DND-41 (cell line): ENCODE data around the gene AUTS2.

Experiments used
- ATAC-seq: fragments of 200-7000 bp; cut with Tn5 transposase; 3 replicates; pipeline ENCODE4 v1.9.1; 2021; ENCODE audit warnings: low read depth; ENCODE audit not compliant: insufficient read depth
- DNase-seq: peaks from one replicate; pipeline ENCODE4 v3.0.0-alpha.2; 2020
- H2AFZ ChIP-seq: 2 replicates; pipeline ENCODE4 v1.6.0; 2012; ENCODE audit warnings: low read depth, low read length
- H3K27ac ChIP-seq: 2 replicates; pipeline ENCODE4 v1.5.1; 2012; ENCODE audit warnings: low read length, inconsistent platforms
- H3K27me3 ChIP-seq: fragments of 200-600 bp; sonication (generic); 2 replicates; pipeline ENCODE4 v1.6.0; 2012; ENCODE audit warnings: low read length, mild to moderate bottlenecking, inconsistent platforms; ENCODE audit not compliant: insufficient read depth, poor library complexity
- H3K36me3 ChIP-seq: 2 replicates; pipeline ENCODE4 v1.5.1; 2012; ENCODE audit warnings: low read length, inconsistent platforms; ENCODE audit not compliant: insufficient read depth
- H3K4me1 ChIP-seq: 2 replicates; pipeline ENCODE4 v1.5.1; 2012; ENCODE audit warnings: mild to moderate bottlenecking, low read length; ENCODE audit not compliant: insufficient read depth
- H3K4me2 ChIP-seq: 2 replicates; pipeline ENCODE4 v1.6.0; 2012; ENCODE audit warnings: mild to moderate bottlenecking, moderate library complexity, low read length, inconsistent platforms; ENCODE audit not compliant: insufficient read depth
- H3K4me3 ChIP-seq, 2 experiments: fragments of 200-600 bp in 1 of 2; shearing (Covaris generic) in 1 of 2; 2 replicates each; pipeline ENCODE4 v1.5.1; 2012 to 2016; ENCODE audit warnings: inconsistent platforms in 2 of 2, low read length in 2 of 2, mild to moderate bottlenecking in 2 of 2, low read depth in 1 of 2, moderate library complexity in 1 of 2
- H3K79me2 ChIP-seq: 2 replicates; pipeline ENCODE4 v1.6.0; 2012; ENCODE audit warnings: low read length, inconsistent platforms; ENCODE audit not compliant: insufficient read depth
- H3K9ac ChIP-seq: 2 replicates; pipeline ENCODE4 v1.6.0; 2012; ENCODE audit warnings: low read depth, mild to moderate bottlenecking, inconsistent platforms, low read length, moderate library complexity
- H3K9me3 ChIP-seq: 2 replicates; pipeline ENCODE4 v1.5.1; 2012; ENCODE audit warnings: low read length, moderate library complexity, mild to moderate bottlenecking, inconsistent platforms; ENCODE audit not compliant: insufficient read depth, severe bottlenecking
- H4K20me1 ChIP-seq: 2 replicates; pipeline ENCODE4 v1.6.0; 2012; ENCODE audit warnings: low read length; ENCODE audit not compliant: insufficient read depth
- EZH2 ChIP-seq: IDR thresholded peaks from 3 replicates; pipeline ENCODE4 v1.6.1; 2012; ENCODE audit warnings: borderline replicate concordance, low read depth, mild to moderate bottlenecking, moderate library complexity, low read length, inconsistent platforms; ENCODE audit not compliant: severe bottlenecking
- TF ChIP-seq, protein P1 (sequence below): IDR thresholded peaks from 2 replicates; pipeline ENCODE4 v1.5.1; 2012; ENCODE audit warnings: borderline replicate concordance, low read length, moderate library complexity, mild to moderate bottlenecking; ENCODE audit not compliant: poor library complexity, severe bottlenecking; ENCODE audit errors: extremely low read depth

AUTS2 gene

DNA sequence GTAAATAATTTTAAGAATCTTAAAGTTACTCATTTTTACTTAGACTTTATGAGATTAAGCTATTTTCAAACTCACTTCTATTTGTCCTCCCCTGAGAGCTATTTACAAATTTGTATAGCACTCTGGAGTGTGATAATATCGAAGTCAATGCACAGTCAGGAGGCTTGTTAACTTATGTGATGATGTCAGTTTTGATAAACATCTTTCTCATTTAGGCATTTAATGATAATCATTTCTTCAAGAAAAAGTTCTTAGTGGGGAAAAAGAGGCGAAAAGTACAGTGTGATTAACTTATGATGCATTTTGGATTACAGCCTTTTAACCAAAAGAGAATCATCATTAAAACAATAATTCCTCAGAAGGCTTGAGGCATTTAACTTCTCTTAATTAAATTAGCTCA is 468.6 kb downstream of the AUTS2 start:
- Histone ChIP-seq H3K9me3 (no peaks in the 10 kb centered on the region), H3K4me3 (no peak overlapping the region), H3K36me3 (no peaks in the 10 kb centered on the region), H3K27ac (no peak overlapping the region), H3K4me1 (no peaks in the 10 kb centered on the region), H3K4me2 (no peak overlapping the region), H3K27me3 (no peaks in the 10 kb centered on the region), H4K20me1 (no peaks in the 10 kb centered on the region; the same call in 1 of the 2 replicates), H3K79me2 (no peaks in the 10 kb centered on the region), H2AFZ (no peak overlapping the region), H3K9ac (no peak overlapping the region)
- ATAC-seq (no peak), DNase-seq (no peak)
- TF ChIP-seq, protein P1, sequence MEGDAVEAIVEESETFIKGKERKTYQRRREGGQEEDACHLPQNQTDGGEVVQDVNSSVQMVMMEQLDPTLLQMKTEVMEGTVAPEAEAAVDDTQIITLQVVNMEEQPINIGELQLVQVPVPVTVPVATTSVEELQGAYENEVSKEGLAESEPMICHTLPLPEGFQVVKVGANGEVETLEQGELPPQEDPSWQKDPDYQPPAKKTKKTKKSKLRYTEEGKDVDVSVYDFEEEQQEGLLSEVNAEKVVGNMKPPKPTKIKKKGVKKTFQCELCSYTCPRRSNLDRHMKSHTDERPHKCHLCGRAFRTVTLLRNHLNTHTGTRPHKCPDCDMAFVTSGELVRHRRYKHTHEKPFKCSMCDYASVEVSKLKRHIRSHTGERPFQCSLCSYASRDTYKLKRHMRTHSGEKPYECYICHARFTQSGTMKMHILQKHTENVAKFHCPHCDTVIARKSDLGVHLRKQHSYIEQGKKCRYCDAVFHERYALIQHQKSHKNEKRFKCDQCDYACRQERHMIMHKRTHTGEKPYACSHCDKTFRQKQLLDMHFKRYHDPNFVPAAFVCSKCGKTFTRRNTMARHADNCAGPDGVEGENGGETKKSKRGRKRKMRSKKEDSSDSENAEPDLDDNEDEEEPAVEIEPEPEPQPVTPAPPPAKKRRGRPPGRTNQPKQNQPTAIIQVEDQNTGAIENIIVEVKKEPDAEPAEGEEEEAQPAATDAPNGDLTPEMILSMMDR, result no peak
- no peak for TF ChIP-seq EZH2

DNA sequence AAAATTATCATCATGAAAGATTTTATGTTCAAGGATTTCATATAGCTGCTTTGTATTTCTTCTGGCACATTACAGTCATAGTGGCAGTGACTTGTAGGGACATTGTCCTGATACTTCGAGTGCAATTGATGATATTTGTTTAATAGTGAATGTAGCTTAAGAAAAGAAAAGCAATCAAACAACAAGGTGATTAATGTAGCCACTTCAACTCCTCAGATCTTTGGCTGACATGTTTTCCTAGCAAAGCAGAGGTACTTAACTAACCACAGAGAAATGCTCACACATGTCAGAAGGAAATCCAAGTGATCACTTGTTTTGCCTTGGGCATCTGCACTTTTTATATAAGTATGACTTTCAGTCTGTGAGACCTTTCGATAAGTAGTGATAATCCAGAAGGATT is 470.3 kb downstream of the AUTS2 start:
- Histone ChIP-seq H3K27ac (no peak overlapping the region), H4K20me1 (peaks cover 4% of the 10 kb centered on the region; the same call in 1 of the 2 replicates), H3K4me2 (no peak overlapping the region)

DNA sequence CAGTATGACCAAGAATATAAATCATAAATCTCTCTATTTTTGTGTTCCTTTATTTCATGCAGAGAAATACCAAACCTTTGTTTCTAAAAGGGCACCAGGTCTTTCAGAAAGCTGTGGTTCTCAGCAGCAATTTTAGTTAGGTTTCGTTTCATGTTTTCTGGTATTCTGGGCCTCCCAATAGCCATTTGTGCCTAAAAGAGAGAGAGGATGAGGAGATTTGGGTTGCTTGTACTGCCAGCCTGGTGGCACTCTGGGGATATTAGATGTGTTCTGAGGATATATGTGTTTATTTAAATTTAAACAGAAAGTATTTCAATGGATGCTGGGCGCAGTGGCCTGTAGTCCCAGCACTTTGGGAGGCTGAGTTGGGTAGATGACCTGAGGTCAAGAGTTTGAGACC is 471.7 kb downstream of the AUTS2 start:
- Histone ChIP-seq H3K4me1 (no peaks in the 10 kb centered on the region), H3K4me2 (no peak overlapping the region), H3K4me3 (no peak overlapping the region), H3K27me3 (no peaks in the 10 kb centered on the region), H4K20me1 (peaks cover 4% of the 10 kb centered on the region; the same call in 1 of the 2 replicates), H3K36me3 (no peaks in the 10 kb centered on the region), H3K9me3 (no peaks in the 10 kb centered on the region), H2AFZ (no peak overlapping the region), H3K9ac (no peak overlapping the region), H3K79me2 (no peaks in the 10 kb centered on the region), H3K27ac (no peak overlapping the region)
- DNase-seq, result no peak
- no peak for ATAC-seq
- TF ChIP-seq, protein P1, result no peak
- TF ChIP-seq EZH2, result no peak

More for the DNA sequence above, 470.3 kb downstream of the AUTS2 start:
- TF ChIP-seq EZH2, result no peak
- TF ChIP-seq, protein P1, result no peak
- Histone ChIP-seq H3K27me3 (no peaks in the 10 kb centered on the region), H2AFZ (no peak overlapping the region), H3K36me3 (no peaks in the 10 kb centered on the region), H3K9me3 (no peaks in the 10 kb centered on the region), H3K9ac (no peak overlapping the region), H3K4me1 (no peaks in the 10 kb centered on the region), H3K79me2 (no peaks in the 10 kb centered on the region), H3K4me3 (no peak overlapping the region)
- ATAC-seq (no peak), DNase-seq (no peak)

DNA sequence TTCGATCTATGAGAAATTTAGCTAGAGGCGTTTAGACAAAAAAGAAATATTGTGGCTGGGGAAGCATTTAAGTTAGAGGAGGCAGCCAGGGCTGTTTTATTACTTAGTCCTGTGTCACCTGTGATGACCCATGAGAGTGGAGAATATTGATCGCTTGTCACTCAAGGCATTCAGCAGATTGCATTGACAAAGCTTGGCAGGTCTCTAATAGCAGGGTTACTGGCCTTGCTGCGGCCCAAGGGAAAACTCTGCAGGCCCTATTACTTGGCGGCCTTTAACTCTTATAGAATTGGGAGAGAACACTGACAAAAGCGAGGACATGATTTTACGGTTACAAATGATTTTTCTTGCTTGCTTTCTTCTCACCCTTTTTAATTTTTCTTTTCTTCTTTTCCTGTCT is 473.5 kb downstream of the AUTS2 start:
- H3K36me3 ChIP-seq, result no peaks in the 10 kb centered on the region
- TF ChIP-seq, protein P1, result no peak
- TF ChIP-seq EZH2, result no peak
- H3K9me3 ChIP-seq, result no peaks in the 10 kb centered on the region
- no peaks in the 10 kb centered on the region for H3K4me1 ChIP-seq
- no peak overlapping the region for H3K27ac ChIP-seq
- peaks cover 4% of the 10 kb centered on the region; the same call in 1 of the 2 replicates for H4K20me1 ChIP-seq
- no peak overlapping the region for H3K4me3 ChIP-seq
- H3K4me2 ChIP-seq, result no peak overlapping the region
- no peaks in the 10 kb centered on the region for H3K79me2 ChIP-seq
- no peak overlapping the region for H3K9ac ChIP-seq
- DNase-seq (no peak), ATAC-seq (no peak)
- no peaks in the 10 kb centered on the region for H3K27me3 ChIP-seq
- H2AFZ ChIP-seq, result no peak overlapping the region
